Effector memory CD4-positive, alpha-beta T cell (primary cell): ENCODE results near the gene RTKN.

ENCODE experiments used
- DNase-seq, 3 donors: peaks; one replicate each; pipeline ENCODE4 v3.0.0-alpha.2; 2020
- H3K27ac ChIP-seq: 2 replicates; pipeline ENCODE4 v1.7.0; 2013; ENCODE audit warnings: mild to moderate bottlenecking, low read length, moderate library complexity; ENCODE audit not compliant: insufficient read depth, poor library complexity, severe bottlenecking
- H3K27me3 ChIP-seq: replicated peaks from 2 replicates; pipeline ENCODE4 v1.7.0; 2013; ENCODE audit warnings: mild to moderate bottlenecking, low read length; ENCODE audit not compliant: insufficient read depth, control insufficient read depth, poor library complexity, severe bottlenecking
- H3K36me3 ChIP-seq: 2 replicates; pipeline ENCODE4 v1.7.0; 2013; ENCODE audit warnings: mild to moderate bottlenecking, low read length, moderate library complexity; ENCODE audit not compliant: control insufficient read depth, insufficient read depth
- H3K4me1 ChIP-seq: 2 replicates; pipeline ENCODE4 v1.7.0; 2013; ENCODE audit warnings: low read length, mild to moderate bottlenecking; ENCODE audit not compliant: control insufficient read depth, insufficient read depth, poor library complexity, severe bottlenecking
- H3K4me3 ChIP-seq: 2 replicates; pipeline ENCODE4 v1.7.0; 2013; ENCODE audit warnings: low read length, low read depth, mild to moderate bottlenecking; ENCODE audit not compliant: insufficient read depth, poor library complexity, severe bottlenecking
- H3K9me3 ChIP-seq: 2 replicates; pipeline ENCODE4 v1.7.0; 2013; ENCODE audit warnings: mild to moderate bottlenecking, low read length, moderate library complexity; ENCODE audit not compliant: control insufficient read depth

RTKN gene

GRCh38 chr2:74438248-74438647 lies 3.5 kb downstream of the RTKN start:
- no peaks in the 10 kb centered on the region for H3K9me3 ChIP-seq
- H3K36me3 ChIP-seq, result no peaks in the 10 kb centered on the region
- peaks cover 37% of the 10 kb centered on the region for H3K27me3 ChIP-seq
- no peak overlapping the region for H3K4me3 ChIP-seq
- no peak for DNase-seq
- peaks cover 19% of the 10 kb centered on the region for H3K4me1 ChIP-seq
- H3K27ac ChIP-seq, result no peak overlapping the region

- Histone ChIP-seq H3K27me3 (peaks cover 28% of the 10 kb centered on the region), H3K9me3 (no peaks in the 10 kb centered on the region), H3K36me3 (no peaks in the 10 kb centered on the region), H3K4me3 (no peak overlapping the region), H3K27ac (no peak overlapping the region), H3K4me1 (peaks cover 16% of the 10 kb centered on the region)
- DNase-seq, result no peak
These were observed 4.7 kb downstream of the RTKN start for GRCh38 chr2:74436848-74437695.

GRCh38 chr2:74436111-74436805 lies 5.5 kb downstream of the RTKN start:
- no peak overlapping the region for H3K4me3 ChIP-seq
- H3K27me3 ChIP-seq, result peaks cover 21% of the 10 kb centered on the region

GRCh38 chr2:74430502-74430901 lies 11.2 kb downstream of the RTKN start:
- Histone ChIP-seq H3K27me3 (no peaks in the 10 kb centered on the region), H3K9me3 (no peaks in the 10 kb centered on the region), H3K27ac (no peak overlapping the region), H3K4me1 (no peaks in the 10 kb centered on the region), H3K4me3 (no peak overlapping the region), H3K36me3 (peaks cover 5% of the 10 kb centered on the region)
- no peak for DNase-seq

More at GRCh38 chr2:74436111-74436805, 5.5 kb downstream of the RTKN start:
- no peaks in the 10 kb centered on the region for H3K36me3 ChIP-seq
- H3K27ac ChIP-seq, result no peak overlapping the region
- no peaks in the 10 kb centered on the region for H3K9me3 ChIP-seq
- no peak for DNase-seq
- peaks cover 8% of the 10 kb centered on the region for H3K4me1 ChIP-seq

- no peaks in the 10 kb centered on the region for H3K27me3 ChIP-seq
These were observed 12.0 kb downstream of the RTKN start for GRCh38 chr2:74429487-74430451.

GRCh38 chr2:74428675-74429074 lies 13.1 kb downstream of the RTKN start:
- H3K36me3 ChIP-seq, result peaks cover 10% of the 10 kb centered on the region
- H3K27ac ChIP-seq, result no peak overlapping the region

More at GRCh38 chr2:74429487-74430451, 12.0 kb downstream of the RTKN start:
- Histone ChIP-seq H3K36me3 (peaks cover 10% of the 10 kb centered on the region), H3K27ac (no peak overlapping the region), H3K4me1 (no peaks in the 10 kb centered on the region), H3K9me3 (no peaks in the 10 kb centered on the region), H3K4me3 (no peak overlapping the region)
- DNase-seq, result no peak

GRCh38 chr2:74427551-74427950 lies 14.2 kb downstream of the RTKN start:
- H3K36me3 ChIP-seq, result peaks cover 10% of the 10 kb centered on the region
- no peaks in the 10 kb centered on the region for H3K27me3 ChIP-seq
- H3K4me3 ChIP-seq, result no peak overlapping the region
- no peak for DNase-seq
- H3K9me3 ChIP-seq, result no peaks in the 10 kb centered on the region
- no peak overlapping the region for H3K27ac ChIP-seq
- no peaks in the 10 kb centered on the region for H3K4me1 ChIP-seq

More at GRCh38 chr2:74428675-74429074, 13.1 kb downstream of the RTKN start:
- no peaks in the 10 kb centered on the region for H3K27me3 ChIP-seq
- no peaks in the 10 kb centered on the region for H3K4me1 ChIP-seq
- DNase-seq, result no peak
- H3K9me3 ChIP-seq, result no peaks in the 10 kb centered on the region
- no peak overlapping the region for H3K4me3 ChIP-seq

- Histone ChIP-seq H3K27ac (no peak overlapping the region), H3K27me3 (no peaks in the 10 kb centered on the region), H3K4me3 (no peak overlapping the region), H3K36me3 (peaks cover 10% of the 10 kb centered on the region), H3K9me3 (no peaks in the 10 kb centered on the region), H3K4me1 (peaks cover 10% of the 10 kb centered on the region)
- no peak for DNase-seq
These were observed 15.5 kb downstream of the RTKN start for GRCh38 chr2:74426181-74426758.

- no peaks in the 10 kb centered on the region for H3K27me3 ChIP-seq
- H3K4me3 ChIP-seq, result no peak overlapping the region
- peaks cover 12% of the 10 kb centered on the region for H3K4me1 ChIP-seq
- H3K36me3 ChIP-seq, result peaks cover 10% of the 10 kb centered on the region
- H3K27ac ChIP-seq, result no peak overlapping the region
- H3K9me3 ChIP-seq, result no peaks in the 10 kb centered on the region
- DNase-seq, result no peak
These were observed 16.2 kb downstream of the RTKN start for GRCh38 chr2:74425523-74425922.
